GM13976 (cell line): ENCODE results near the gene ZNF497.
A peak's percentile ranks its signal among the peaks of the same experiment; 100 is the strongest.

Experiments
- DNase-seq: peaks from one replicate; pipeline ENCODE4 v3.0.0; 2012; ENCODE audit warnings: low spot score
- CTCF ChIP-seq: IDR thresholded peaks from 2 replicates; pipeline ENCODE4 v1.5.1; 2012; ENCODE audit warnings: borderline replicate concordance, mild to moderate bottlenecking; ENCODE audit not compliant: insufficient read depth; ENCODE audit errors: extremely low read depth, missing control alignments, control extremely low read depth
- in situ Hi-C: fragments of 300-500 bp; cut with MboI; formaldehyde crosslinking; loops from one replicate; pipeline ENCODE4 v1.12.0; 2022; ENCODE audit warnings: low sequenced_read_pairs, mixed read lengths, inconsistent platforms; ENCODE audit not compliant: unreplicated experiment

ZNF497 gene

GRCh38 chr19:58397533-58398037, 35.0 kb upstream of the ZNF497 start:
- in situ Hi-C loops: no loop called here
- TF ChIP-seq CTCF: no peak
- peak; percentile 20 for DNase-seq

- peak; percentile 21 for DNase-seq
- in situ Hi-C loops: no loop called here
- no peak for TF ChIP-seq CTCF
Measured at GRCh38 chr19:58396691-58397532, 34.4 kb upstream of the ZNF497 start.

GRCh38 chr19:58395979-58396627, 33.6 kb upstream of the ZNF497 start:
- DNase-seq: no peak
- in situ Hi-C loops: no loop called here
- TF ChIP-seq CTCF: no peak

- DNase-seq: no peak
- in situ Hi-C loops: no loop called here
- TF ChIP-seq CTCF: no peak
Measured at GRCh38 chr19:58395220-58395978, 32.8 kb upstream of the ZNF497 start, which contains the start of gene RNF225. RNF225 (plus strand) TSS chr19:58395656; CDS start chr19:58396090, 434 bp downstream.

GRCh38 chr19:58394821-58395219, 32.3 kb upstream of the ZNF497 start:
- TF ChIP-seq CTCF: no peak
- DNase-seq: no peak
- in situ Hi-C loops: no loop called here

- no peak for TF ChIP-seq CTCF
- in situ Hi-C loops: no loop called here
Measured at GRCh38 chr19:58393725-58394033, 31.1 kb upstream of the ZNF497 start.

More at GRCh38 chr19:58393725-58394033, 31.1 kb upstream of the ZNF497 start:
- DNase-seq: no peak
